Adrenal gland (tissue), 5 donors: ENCODE data around the gene JAK2.
"Not testable (repeated sequence)": the region's sequence is repeated elsewhere in the genome, so short reads cannot be mapped to it uniquely, and the experiment has no call there.

Source experiments
- POLR2A ChIP-seq, 2 donors: fragments of 450-650 bp; IDR thresholded peaks; one replicate each; pipeline ENCODE4 v1.6.1; 2017; ENCODE audit warnings: antibody characterized with exemption in 2 of 2, mild to moderate bottlenecking in 2 of 2, moderate library complexity in 1 of 2
- TF ChIP-seq, protein P1 (sequence below), 6 experiments: fragments of 450-650 bp in 4 of 6; fragments of 200-600 bp in 2 of 6; sonication (generic) in 1 of 6; IDR thresholded peaks; 1 replicate in 5 of 6; 2 replicates in 1 of 6; pipeline versions ENCODE4 v1.5.1 to v1.8.0; 2016 to 2021; ENCODE audit warnings: antibody characterized with exemption in 6 of 6, mild to moderate bottlenecking in 2 of 6, moderate library complexity in 1 of 6
- donor health status: DM: no; HTN: no; CAD: no.

DNA sequence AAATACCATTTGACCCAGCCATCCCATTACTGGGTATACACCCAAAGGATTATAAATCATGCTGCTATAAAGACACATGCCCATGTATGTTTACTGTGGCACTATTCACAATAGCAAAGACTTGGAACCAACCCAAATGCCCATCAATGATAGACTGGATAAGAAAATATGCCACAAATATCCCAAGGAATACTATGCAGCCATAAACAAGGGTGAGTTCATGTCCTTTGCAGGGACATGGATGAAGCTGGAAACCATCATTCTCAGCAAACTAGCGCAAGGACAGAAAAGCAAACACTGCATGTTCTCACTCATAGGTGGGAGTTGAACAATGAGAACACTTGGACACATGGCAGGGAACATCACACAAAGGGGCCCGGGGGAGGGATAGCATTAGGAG lies 121.4 kb downstream of the JAK2 start:
- TF ChIP-seq, protein P1, sequence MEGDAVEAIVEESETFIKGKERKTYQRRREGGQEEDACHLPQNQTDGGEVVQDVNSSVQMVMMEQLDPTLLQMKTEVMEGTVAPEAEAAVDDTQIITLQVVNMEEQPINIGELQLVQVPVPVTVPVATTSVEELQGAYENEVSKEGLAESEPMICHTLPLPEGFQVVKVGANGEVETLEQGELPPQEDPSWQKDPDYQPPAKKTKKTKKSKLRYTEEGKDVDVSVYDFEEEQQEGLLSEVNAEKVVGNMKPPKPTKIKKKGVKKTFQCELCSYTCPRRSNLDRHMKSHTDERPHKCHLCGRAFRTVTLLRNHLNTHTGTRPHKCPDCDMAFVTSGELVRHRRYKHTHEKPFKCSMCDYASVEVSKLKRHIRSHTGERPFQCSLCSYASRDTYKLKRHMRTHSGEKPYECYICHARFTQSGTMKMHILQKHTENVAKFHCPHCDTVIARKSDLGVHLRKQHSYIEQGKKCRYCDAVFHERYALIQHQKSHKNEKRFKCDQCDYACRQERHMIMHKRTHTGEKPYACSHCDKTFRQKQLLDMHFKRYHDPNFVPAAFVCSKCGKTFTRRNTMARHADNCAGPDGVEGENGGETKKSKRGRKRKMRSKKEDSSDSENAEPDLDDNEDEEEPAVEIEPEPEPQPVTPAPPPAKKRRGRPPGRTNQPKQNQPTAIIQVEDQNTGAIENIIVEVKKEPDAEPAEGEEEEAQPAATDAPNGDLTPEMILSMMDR (IDR thresholded peaks at IDR 0.05): not testable (repeated sequence)
- TF ChIP-seq POLR2A (IDR thresholded peaks at IDR 0.05): not testable (repeated sequence)
